ENCODE measurements around the gene KLK12. TPM values are rescaled to one million over a fixed set of nuclear protein-coding genes. Genes with fewer than 3 reads are reported as not detected.

The KLK12 gene
- polyA plus RNA-seq, 1 donor (not counting 4 experiments of a cell fraction or from before 2014, with no cell fraction given), result not detected

DNA sequence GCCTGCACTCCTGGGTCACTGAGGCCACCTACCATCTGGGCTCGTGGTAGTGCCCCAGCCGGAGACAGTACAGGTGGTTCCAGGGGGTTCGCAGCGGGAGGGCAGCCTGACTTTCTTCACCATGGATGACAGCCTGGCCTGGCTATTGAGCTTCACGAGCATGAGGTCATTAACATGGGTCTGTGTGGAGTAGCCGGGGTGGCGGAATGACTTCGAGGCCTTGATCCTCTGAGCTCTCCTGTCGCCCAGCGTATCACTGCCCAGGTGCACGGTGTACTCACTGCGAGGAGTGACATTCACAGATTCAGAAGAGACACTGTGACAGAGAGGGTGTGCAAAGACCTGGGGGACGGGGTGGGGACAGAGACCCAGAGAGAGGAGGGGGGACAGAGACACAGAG, 54.6 kb downstream of the KLK12 start:
- H3K9ac ChIP-seq (ENCODE audit: control insufficient read depth, extremely low read depth, insufficient read depth, low read length), result no peak overlapping the region
- H3K27me3 ChIP-seq (ENCODE audit: control insufficient read depth, extremely low read depth, insufficient read depth, low read length), result peaks cover 12% of the 10 kb centered on the region
- H3K36me3 ChIP-seq (ENCODE audit: control insufficient read depth in 2 of 2, extremely low read depth in 1 of 2, insufficient read depth in 2 of 2, low read length in 2 of 2), result no peaks in the 10 kb centered on the region
- H3K4me2 ChIP-seq (ENCODE audit: control insufficient read depth, extremely low read depth, insufficient read depth, low read depth, low read length), result no peak overlapping the region
- no peaks in the 10 kb centered on the region for H3K9me1 ChIP-seq (ENCODE audit: control insufficient read depth, extremely low read depth, insufficient read depth, low read length)
- no peak overlapping the region for H2AFZ ChIP-seq (ENCODE audit: control insufficient read depth, low read length)
- DNase-seq (ENCODE audit: low read depth, low spot score) (no peak), FAIRE-seq (no peak)
- dilution Hi-C loops (cut with MboI; ENCODE audit: extremely low pct_ligation_motif_present, low sequenced_read_pairs), result no loop called here
- H3K79me2 ChIP-seq (ENCODE audit: control insufficient read depth, insufficient read depth, low read length), result no peaks in the 10 kb centered on the region
- no peaks in the 10 kb centered on the region for H3K9me3 ChIP-seq (ENCODE audit: control insufficient read depth, low read depth, low read length)
- H3K4me1 ChIP-seq (ENCODE audit: control insufficient read depth, extremely low read depth, insufficient read depth, low read length), result peaks cover 15% of the 10 kb centered on the region
- H4K20me1 ChIP-seq (ENCODE audit: control insufficient read depth, extremely low read depth, insufficient read depth, low read length), result no peaks in the 10 kb centered on the region
- no peak overlapping the region for H3K27ac ChIP-seq (ENCODE audit: control insufficient read depth, insufficient read depth, low read length)
- TF ChIP-seq, protein P1, sequence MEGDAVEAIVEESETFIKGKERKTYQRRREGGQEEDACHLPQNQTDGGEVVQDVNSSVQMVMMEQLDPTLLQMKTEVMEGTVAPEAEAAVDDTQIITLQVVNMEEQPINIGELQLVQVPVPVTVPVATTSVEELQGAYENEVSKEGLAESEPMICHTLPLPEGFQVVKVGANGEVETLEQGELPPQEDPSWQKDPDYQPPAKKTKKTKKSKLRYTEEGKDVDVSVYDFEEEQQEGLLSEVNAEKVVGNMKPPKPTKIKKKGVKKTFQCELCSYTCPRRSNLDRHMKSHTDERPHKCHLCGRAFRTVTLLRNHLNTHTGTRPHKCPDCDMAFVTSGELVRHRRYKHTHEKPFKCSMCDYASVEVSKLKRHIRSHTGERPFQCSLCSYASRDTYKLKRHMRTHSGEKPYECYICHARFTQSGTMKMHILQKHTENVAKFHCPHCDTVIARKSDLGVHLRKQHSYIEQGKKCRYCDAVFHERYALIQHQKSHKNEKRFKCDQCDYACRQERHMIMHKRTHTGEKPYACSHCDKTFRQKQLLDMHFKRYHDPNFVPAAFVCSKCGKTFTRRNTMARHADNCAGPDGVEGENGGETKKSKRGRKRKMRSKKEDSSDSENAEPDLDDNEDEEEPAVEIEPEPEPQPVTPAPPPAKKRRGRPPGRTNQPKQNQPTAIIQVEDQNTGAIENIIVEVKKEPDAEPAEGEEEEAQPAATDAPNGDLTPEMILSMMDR (optimal IDR thresholded peaks at IDR 0.05 in 1 of 3, IDR thresholded peaks at IDR 0.05 in 1 of 3, conservative IDR thresholded peaks at IDR 0.05 in 1 of 3; ENCODE audit: extremely low read depth in 1 of 3, insufficient read depth in 2 of 3, low read length in 3 of 3), result no peak
- H3K4me3 ChIP-seq (ENCODE audit: control insufficient read depth in 2 of 3, extremely low read depth in 1 of 3, insufficient read depth in 2 of 3, low read depth in 1 of 3, low read length in 3 of 3), result no peak overlapping the region

- no peak overlapping the region for H3K4me2 ChIP-seq (ENCODE audit: control insufficient read depth, extremely low read depth, insufficient read depth, low read depth, low read length)
- no peaks in the 10 kb centered on the region for H3K9me1 ChIP-seq (ENCODE audit: control insufficient read depth, extremely low read depth, insufficient read depth, low read length)
- H3K27ac ChIP-seq (ENCODE audit: control insufficient read depth, insufficient read depth, low read length), result no peak overlapping the region
- no peaks in the 10 kb centered on the region for H3K36me3 ChIP-seq (ENCODE audit: control insufficient read depth in 2 of 2, extremely low read depth in 1 of 2, insufficient read depth in 2 of 2, low read length in 2 of 2)
- FAIRE-seq (no peak), DNase-seq (ENCODE audit: low read depth, low spot score) (no peak)
- TF ChIP-seq EZH2 (IDR thresholded peaks at IDR 0.05; ENCODE audit: low read length), result no peak
- TF ChIP-seq, protein P1 (optimal IDR thresholded peaks at IDR 0.05 in 1 of 3, IDR thresholded peaks at IDR 0.05 in 1 of 3, conservative IDR thresholded peaks at IDR 0.05 in 1 of 3; ENCODE audit: extremely low read depth in 1 of 3, insufficient read depth in 2 of 3, low read length in 3 of 3), result no peak
- H3K9me3 ChIP-seq (ENCODE audit: control insufficient read depth, low read depth, low read length), result no peaks in the 10 kb centered on the region
- no peak overlapping the region for H3K9ac ChIP-seq (ENCODE audit: control insufficient read depth, extremely low read depth, insufficient read depth, low read length)
- H4K20me1 ChIP-seq (ENCODE audit: control insufficient read depth, extremely low read depth, insufficient read depth, low read length), result no peaks in the 10 kb centered on the region
- H3K4me1 ChIP-seq (ENCODE audit: control insufficient read depth, extremely low read depth, insufficient read depth, low read length), result peaks cover 15% of the 10 kb centered on the region
- peaks cover 12% of the 10 kb centered on the region for H3K27me3 ChIP-seq (ENCODE audit: control insufficient read depth, extremely low read depth, insufficient read depth, low read length)
- no peak overlapping the region for H2AFZ ChIP-seq (ENCODE audit: control insufficient read depth, low read length)
- dilution Hi-C loops (cut with MboI; ENCODE audit: extremely low pct_ligation_motif_present, low sequenced_read_pairs), result no loop called here
- no peak overlapping the region for H3K4me3 ChIP-seq (ENCODE audit: control insufficient read depth in 2 of 3, extremely low read depth in 1 of 3, insufficient read depth in 2 of 3, low read depth in 1 of 3, low read length in 3 of 3)
- no peaks in the 10 kb centered on the region for H3K79me2 ChIP-seq (ENCODE audit: control insufficient read depth, insufficient read depth, low read length)
These were observed 55.0 kb downstream of the KLK12 start for GRCh38 chr19:50979758-50980157.

Other genes starting within 250 kb of the KLK12 start
- not detected in 3 replicates for gene ACP4, start 244.6 kb downstream of the KLK12 start, polyA plus RNA-seq
- 0.10 to 0.39 TPM (median 0.31 TPM) in 3 replicates for gene KLK1, start 211.2 kb downstream of the KLK12 start, polyA plus RNA-seq
- not detected in 3 replicates for gene KLK15, start 201.4 kb downstream of the KLK12 start, polyA plus RNA-seq
- not detected in 3 replicates for gene KLK3, start 180.1 kb downstream of the KLK12 start, polyA plus RNA-seq
- 0.07 to 0.14 TPM in 2 of 3 replicates, not detected in the other for gene KLK2, start 161.6 kb downstream of the KLK12 start, polyA plus RNA-seq
- not detected in 3 replicates for gene KLK4, start 123.6 kb downstream of the KLK12 start, polyA plus RNA-seq
- gene KLK5, start 82.0 kb downstream of the KLK12 start, polyA plus RNA-seq, result 425 to 882 TPM (median 477 TPM) in 3 replicates
- 0.73 to 2.5 TPM (median 1.9 TPM) in 3 replicates for gene KLK6, start 65.4 kb downstream of the KLK12 start, polyA plus RNA-seq
- 22.4 to 33.8 TPM (median 29.2 TPM) in 3 replicates for gene KLK7, start 51.1 kb downstream of the KLK12 start, polyA plus RNA-seq
- gene KLK8, start 33.4 kb downstream of the KLK12 start, polyA plus RNA-seq, result 88.8 to 232 TPM (median 118 TPM) in 3 replicates
- 56.3 to 97.5 TPM (median 95.3 TPM) in 3 replicates for gene KLK10, start 15.3 kb downstream of the KLK12 start, polyA plus RNA-seq
- gene KLK11, start 8.4 kb downstream of the KLK12 start, polyA plus RNA-seq, result 12.8 to 39.0 TPM (median 18.0 TPM) in 3 replicates
- 2.0 to 4.4 TPM (median 2.8 TPM) in 3 replicates for gene KLK13, start 30.1 kb upstream of the KLK12 start, polyA plus RNA-seq
- 0.05 to 0.63 TPM (median 0.10 TPM) in 3 replicates for gene KLK14, start 47.9 kb upstream of the KLK12 start, polyA plus RNA-seq
- 1.9 to 3.9 TPM (median 2.3 TPM) in 3 replicates for gene CTU1, start 73.4 kb upstream of the KLK12 start, polyA plus RNA-seq
- not detected in 3 replicates for gene SIGLEC9, start 89.9 kb upstream of the KLK12 start, polyA plus RNA-seq
- gene SIGLEC7, start 107.3 kb upstream of the KLK12 start, polyA plus RNA-seq, result not detected in 3 replicates
- gene CD33, start 190.1 kb upstream of the KLK12 start, polyA plus RNA-seq, result 0.16 TPM in 1 of 3 replicates, not detected in the others
- not detected in 3 replicates for gene SIGLECL1, start 216.1 kb upstream of the KLK12 start, polyA plus RNA-seq